Activated T-helper 17 cell treated with anti-CD3 and anti-CD28 coated beads, Interleukin-2, amount 50 U/mL, for 72 hours (primary cell): ENCODE results near the gene POU4F1. TPM values are rescaled to one million over a fixed set of nuclear protein-coding genes. Genes with fewer than 3 reads are reported as not detected.
"Not testable (repeated sequence)": the region's sequence is repeated elsewhere in the genome, so short reads cannot be mapped to it uniquely, and the experiment has no call there.

Experiments used
- ATAC-seq: fragments of 150-1000 bp; cut with Tn5 transposase; replicated peaks from 2 replicates; pipeline ENCODE4 v1.10.0; 2021; ENCODE audit warnings: mild to moderate bottlenecking, moderate library complexity
- H3K27ac Mint-ChIP-seq: one replicate; pipeline ENCODE4 v1.8.0; 2022; ENCODE audit warnings: mixed read lengths
- H3K27me3 Mint-ChIP-seq: one replicate; pipeline ENCODE4 v1.8.0; 2022; ENCODE audit warnings: mixed read lengths
- H3K36me3 Mint-ChIP-seq: one replicate; pipeline ENCODE4 v1.8.0; 2022; ENCODE audit warnings: low read depth, mild to moderate bottlenecking, mixed read lengths
- H3K4me1 Mint-ChIP-seq: one replicate; pipeline ENCODE4 v1.8.0; 2022; ENCODE audit warnings: mixed read lengths
- H3K4me3 Mint-ChIP-seq: one replicate; pipeline ENCODE4 v1.8.0; 2022; ENCODE audit warnings: mild to moderate bottlenecking, mixed read lengths
- H3K9me3 Mint-ChIP-seq: one replicate; pipeline ENCODE4 v1.8.0; 2022; ENCODE audit warnings: mixed read lengths
- total RNA-seq, 2 donors: library from RNA; stranded (reverse); gene quantifications; one replicate each; pipeline ENCODE4 v1.2.3, GENCODE V29; 2022

The POU4F1 gene, protein sequence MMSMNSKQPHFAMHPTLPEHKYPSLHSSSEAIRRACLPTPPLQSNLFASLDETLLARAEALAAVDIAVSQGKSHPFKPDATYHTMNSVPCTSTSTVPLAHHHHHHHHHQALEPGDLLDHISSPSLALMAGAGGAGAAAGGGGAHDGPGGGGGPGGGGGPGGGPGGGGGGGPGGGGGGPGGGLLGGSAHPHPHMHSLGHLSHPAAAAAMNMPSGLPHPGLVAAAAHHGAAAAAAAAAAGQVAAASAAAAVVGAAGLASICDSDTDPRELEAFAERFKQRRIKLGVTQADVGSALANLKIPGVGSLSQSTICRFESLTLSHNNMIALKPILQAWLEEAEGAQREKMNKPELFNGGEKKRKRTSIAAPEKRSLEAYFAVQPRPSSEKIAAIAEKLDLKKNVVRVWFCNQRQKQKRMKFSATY
- under 1 TPM; 0.13 to 0.35 TPM for total RNA-seq

DNA sequence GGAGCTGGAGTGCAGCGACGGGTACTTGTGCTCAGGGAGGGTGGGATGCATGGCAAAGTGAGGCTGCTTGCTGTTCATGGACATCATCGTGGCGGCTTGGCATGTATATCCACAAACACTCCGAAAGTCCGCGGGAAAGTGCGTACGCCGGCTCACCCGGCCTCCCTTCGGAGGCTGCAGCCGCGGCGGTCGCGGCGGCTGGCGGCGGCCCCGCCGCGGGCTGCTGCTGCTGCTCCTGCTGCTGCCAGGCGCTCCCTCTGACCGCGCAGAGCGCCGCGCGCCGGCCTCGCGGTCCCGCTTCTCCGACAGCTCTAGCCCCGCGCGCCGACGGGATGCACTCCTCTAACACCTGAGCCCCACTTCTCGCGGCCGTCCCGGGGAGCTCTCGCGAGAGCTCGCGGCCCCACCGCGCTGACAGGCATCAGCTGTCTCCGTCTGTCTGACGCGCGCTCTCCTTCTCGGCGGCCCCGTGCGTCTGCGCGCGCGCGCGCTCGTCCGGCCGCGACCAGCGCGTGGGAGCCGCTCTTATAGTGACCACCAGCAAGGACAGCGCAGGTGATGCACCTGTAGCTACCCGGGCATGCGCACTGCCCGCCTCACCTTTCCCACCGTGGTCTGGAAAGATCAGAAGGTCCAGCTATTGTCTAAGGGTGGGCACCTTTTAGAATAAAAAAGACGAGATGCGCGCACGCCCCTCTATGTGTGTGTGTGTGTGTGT lies at the start of gene POU4F1:
TSS of gene POU4F1 (minus strand) at position 313 of the 718 bp plus-strand sequence. CDS start at position 87, 226 bp downstream.
- peaks cover 80% of the 10 kb centered on the region for H3K27me3 Mint-ChIP-seq
- H3K4me1 Mint-ChIP-seq: peaks cover 11% of the 10 kb centered on the region
- peak within 1 kb of the TSS; percentile 76 for H3K4me3 Mint-ChIP-seq
- ATAC-seq: peak; percentile 90
- H3K9me3 Mint-ChIP-seq: no peaks in the 10 kb centered on the region
- H3K36me3 Mint-ChIP-seq: peaks cover 13% of the 10 kb centered on the region
- no peak within 1 kb of the TSS for H3K27ac Mint-ChIP-seq

GRCh38 chr13:78652651-78653050 lies 49.3 kb upstream of the POU4F1 start:
- Mint-ChIP-seq H3K27ac (no peak overlapping the region), H3K4me3 (no peak overlapping the region), H3K9me3 (no peaks in the 10 kb centered on the region), H3K4me1 (peaks cover 23% of the 10 kb centered on the region), H3K36me3 (peaks cover 15% of the 10 kb centered on the region), H3K27me3 (no peaks in the 10 kb centered on the region)
- ATAC-seq: no peak

DNA sequence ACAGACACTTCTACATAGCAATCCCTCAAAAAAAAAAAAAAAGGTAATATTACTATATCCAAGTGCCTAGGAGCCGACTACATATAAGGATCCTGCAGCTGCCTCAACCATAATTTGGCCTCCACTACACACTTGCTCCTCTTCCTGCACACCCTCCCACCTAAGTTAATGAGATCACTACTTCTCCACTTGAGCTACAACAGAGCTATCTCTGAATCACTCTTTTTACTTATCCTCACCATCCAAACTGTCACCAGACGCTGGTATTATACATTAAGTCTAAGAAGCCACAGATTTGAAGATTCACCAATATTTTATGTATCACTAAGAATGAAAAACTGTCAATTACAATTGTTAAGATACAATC lies 47.3 kb upstream of the POU4F1 start:
- Mint-ChIP-seq H3K9me3 (no peaks in the 10 kb centered on the region), H3K4me3 (no peak overlapping the region), H3K27me3 (no peaks in the 10 kb centered on the region), H3K4me1 (peaks cover 18% of the 10 kb centered on the region), H3K27ac (no peak overlapping the region), H3K36me3 (peaks cover 9% of the 10 kb centered on the region)
- peak; percentile 55 for ATAC-seq

- Mint-ChIP-seq H3K27ac (no peak overlapping the region), H3K36me3 (peaks cover 10% of the 10 kb centered on the region), H3K9me3 (no peaks in the 10 kb centered on the region), H3K27me3 (no peaks in the 10 kb centered on the region), H3K4me1 (peaks cover 13% of the 10 kb centered on the region), H3K4me3 (no peak overlapping the region)
- no peak for ATAC-seq
Observed at GRCh38 chr13:78649997-78650716, 46.8 kb upstream of the POU4F1 start.

GRCh38 chr13:78647109-78647678 lies 43.8 kb upstream of the POU4F1 start:
- H3K27ac Mint-ChIP-seq, ATAC-seq, H3K4me3 Mint-ChIP-seq, H3K9me3 Mint-ChIP-seq, H3K4me1 Mint-ChIP-seq, H3K27me3 Mint-ChIP-seq: not testable (repeated sequence)
- H3K36me3 Mint-ChIP-seq: peaks cover 33% of the 10 kb centered on the region

DNA sequence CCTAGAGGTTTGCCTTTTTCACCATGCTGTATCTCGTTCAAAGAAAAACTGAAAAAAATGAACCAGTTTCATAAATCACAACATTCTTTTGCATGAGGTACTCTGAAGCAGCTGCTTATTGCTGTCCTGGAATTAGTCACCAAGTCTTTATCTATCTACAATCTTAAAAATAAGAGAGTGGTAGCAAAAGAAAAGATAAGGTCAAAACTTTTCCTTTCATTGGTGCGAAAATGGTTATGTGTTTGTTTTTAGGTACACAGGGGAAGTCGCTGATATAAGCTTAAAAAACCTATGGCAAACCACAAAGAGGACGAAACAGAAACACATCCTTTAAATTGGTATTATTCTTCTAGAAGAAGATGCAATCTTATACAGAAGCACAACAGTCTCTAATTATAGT lies 34.9 kb upstream of the POU4F1 start:
- ATAC-seq: peak; percentile 34

DNA sequence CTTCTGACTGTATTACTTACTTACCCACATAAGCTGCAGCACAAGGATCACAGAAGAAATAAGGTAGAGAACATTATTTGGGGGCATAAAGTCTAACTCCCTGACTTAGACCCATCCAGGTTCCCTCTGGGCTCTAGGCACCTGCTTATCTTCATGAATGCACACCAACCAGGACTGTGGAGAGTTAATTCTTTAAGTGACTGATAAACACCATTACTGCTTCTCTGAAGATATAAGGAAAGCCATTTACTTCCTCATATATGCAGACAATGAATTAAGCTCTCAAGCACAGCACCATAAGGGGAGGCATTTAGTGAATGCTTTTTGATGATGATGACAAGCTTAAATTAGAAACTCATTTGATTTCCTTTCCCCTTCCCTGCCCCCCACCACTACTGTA lies 33.1 kb upstream of the POU4F1 start:
- Mint-ChIP-seq H3K36me3 (peaks cover 99% of the 10 kb centered on the region), H3K4me3 (no peak overlapping the region), H3K9me3 (no peaks in the 10 kb centered on the region), H3K27ac (no peak overlapping the region), H3K27me3 (no peaks in the 10 kb centered on the region), H3K4me1 (peaks cover 3% of the 10 kb centered on the region)
- no peak for ATAC-seq

More for the DNA sequence above, 34.9 kb upstream of the POU4F1 start:
- Mint-ChIP-seq H3K4me1 (peaks cover 3% of the 10 kb centered on the region), H3K9me3 (no peaks in the 10 kb centered on the region), H3K4me3 (no peak overlapping the region), H3K36me3 (peaks cover 99% of the 10 kb centered on the region), H3K27me3 (no peaks in the 10 kb centered on the region), H3K27ac (no peak overlapping the region)

DNA sequence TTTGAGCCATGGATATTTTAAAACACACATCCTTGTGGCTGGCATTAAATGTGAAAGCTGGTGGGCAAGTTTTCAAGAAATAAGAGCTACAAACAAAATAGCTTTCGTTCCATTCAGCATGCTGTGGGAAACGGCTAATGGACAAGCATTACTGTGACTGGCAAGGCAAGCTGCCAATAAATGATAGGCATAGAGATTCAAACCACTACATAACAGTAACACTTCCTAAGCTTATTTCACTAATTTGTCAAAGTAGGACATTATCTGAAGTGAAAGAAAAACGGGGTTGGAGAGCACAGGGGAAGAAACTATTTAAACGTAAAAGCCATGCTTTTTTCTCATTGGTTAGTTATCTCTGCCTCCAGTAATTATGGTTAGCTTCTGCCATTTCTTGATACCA lies 29.6 kb upstream of the POU4F1 start:
- no peaks in the 10 kb centered on the region for H3K27me3 Mint-ChIP-seq
- H3K36me3 Mint-ChIP-seq: peaks cover 97% of the 10 kb centered on the region
- no peaks in the 10 kb centered on the region for H3K9me3 Mint-ChIP-seq
- H3K27ac Mint-ChIP-seq: no peak overlapping the region
- no peak for ATAC-seq
- H3K4me3 Mint-ChIP-seq: no peak overlapping the region
- H3K4me1 Mint-ChIP-seq: peaks cover 4% of the 10 kb centered on the region

DNA sequence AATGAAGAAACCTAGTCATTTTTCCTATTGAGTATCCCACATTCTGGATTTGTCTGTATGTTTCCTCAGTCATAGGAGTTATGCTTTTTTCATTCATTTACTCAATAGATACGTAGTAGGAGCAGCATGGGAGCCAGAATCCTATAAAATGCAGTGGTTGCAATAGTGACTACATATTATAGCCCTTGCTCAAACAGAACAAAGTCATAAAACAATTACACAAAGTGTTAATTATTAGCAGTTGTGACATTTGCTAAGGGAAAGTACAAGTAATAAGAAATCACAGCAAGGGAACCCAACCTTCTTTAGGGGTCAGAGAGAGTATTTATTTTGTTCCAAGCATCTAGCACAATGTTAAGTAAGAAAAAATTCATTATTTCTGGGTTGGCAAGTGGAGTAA lies 27.7 kb upstream of the POU4F1 start:
- no peak overlapping the region for H3K4me3 Mint-ChIP-seq
- H3K9me3 Mint-ChIP-seq: no peaks in the 10 kb centered on the region
- H3K27ac Mint-ChIP-seq: no peak overlapping the region
- H3K27me3 Mint-ChIP-seq: no peaks in the 10 kb centered on the region
- no peak for ATAC-seq
- H3K36me3 Mint-ChIP-seq: peaks cover 97% of the 10 kb centered on the region
- peaks cover 10% of the 10 kb centered on the region for H3K4me1 Mint-ChIP-seq

DNA sequence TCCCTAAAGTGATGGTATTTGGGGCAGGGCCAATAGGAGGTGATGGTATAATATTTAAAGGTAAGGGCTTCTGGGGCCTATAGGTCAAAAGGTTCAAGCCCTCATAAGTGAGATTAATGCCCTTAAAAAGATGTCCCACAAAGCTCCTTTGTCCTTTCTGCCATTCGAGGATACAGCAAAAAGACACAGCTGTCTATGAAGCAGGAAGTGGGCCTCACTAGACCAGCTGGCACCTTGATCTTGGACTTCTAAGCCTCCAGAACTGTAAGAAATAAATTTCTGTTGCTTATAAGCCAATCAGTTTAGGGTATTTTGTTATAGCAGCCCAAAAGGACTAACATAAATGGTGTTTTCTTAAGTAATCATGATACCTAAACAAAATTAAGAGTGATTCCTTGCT lies 27.2 kb upstream of the POU4F1 start:
- no peak for ATAC-seq
- H3K4me3 Mint-ChIP-seq: no peak overlapping the region
- peaks cover 96% of the 10 kb centered on the region for H3K36me3 Mint-ChIP-seq
- H3K27me3 Mint-ChIP-seq: no peaks in the 10 kb centered on the region
- H3K27ac Mint-ChIP-seq: no peak overlapping the region
- H3K9me3 Mint-ChIP-seq: no peaks in the 10 kb centered on the region
- H3K4me1 Mint-ChIP-seq: peaks cover 10% of the 10 kb centered on the region

DNA sequence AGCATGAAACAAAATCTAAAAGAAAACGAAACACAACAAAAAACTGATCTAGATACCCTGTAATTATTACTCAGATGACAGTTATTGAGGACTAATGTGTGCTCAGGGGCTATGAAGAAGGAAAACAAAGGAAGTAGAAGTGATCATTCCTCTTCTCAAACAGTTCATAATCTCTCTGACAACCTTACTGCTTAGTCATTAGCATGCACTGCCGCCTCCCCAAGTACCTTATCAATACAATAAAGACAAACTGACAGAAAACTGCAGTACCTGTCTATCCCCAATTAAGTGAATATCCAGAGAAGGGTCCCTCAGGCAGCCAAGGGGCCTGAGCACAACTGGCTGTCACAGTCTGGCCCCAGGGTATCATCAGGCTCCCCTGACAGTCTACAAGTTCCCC lies 22.0 kb upstream of the POU4F1 start:
- peaks cover 97% of the 10 kb centered on the region for H3K36me3 Mint-ChIP-seq
- H3K4me3 Mint-ChIP-seq: no peak overlapping the region
- peak overlapping the region; percentile 1 for H3K27ac Mint-ChIP-seq
- ATAC-seq: no peak
- no peaks in the 10 kb centered on the region for H3K9me3 Mint-ChIP-seq
- H3K4me1 Mint-ChIP-seq: peaks cover 10% of the 10 kb centered on the region
- H3K27me3 Mint-ChIP-seq: no peaks in the 10 kb centered on the region

- peaks cover 6% of the 10 kb centered on the region for H3K4me1 Mint-ChIP-seq
- no peak for ATAC-seq
- H3K36me3 Mint-ChIP-seq: peaks cover 94% of the 10 kb centered on the region
- no peaks in the 10 kb centered on the region for H3K9me3 Mint-ChIP-seq
- no peaks in the 10 kb centered on the region for H3K27me3 Mint-ChIP-seq
- no peak overlapping the region for H3K4me3 Mint-ChIP-seq
- no peak overlapping the region for H3K27ac Mint-ChIP-seq
Observed at GRCh38 chr13:78623132-78623531, 19.8 kb upstream of the POU4F1 start.

GRCh38 chr13:78620936-78621470 lies 17.7 kb upstream of the POU4F1 start:
- no peaks in the 10 kb centered on the region for H3K9me3 Mint-ChIP-seq

DNA sequence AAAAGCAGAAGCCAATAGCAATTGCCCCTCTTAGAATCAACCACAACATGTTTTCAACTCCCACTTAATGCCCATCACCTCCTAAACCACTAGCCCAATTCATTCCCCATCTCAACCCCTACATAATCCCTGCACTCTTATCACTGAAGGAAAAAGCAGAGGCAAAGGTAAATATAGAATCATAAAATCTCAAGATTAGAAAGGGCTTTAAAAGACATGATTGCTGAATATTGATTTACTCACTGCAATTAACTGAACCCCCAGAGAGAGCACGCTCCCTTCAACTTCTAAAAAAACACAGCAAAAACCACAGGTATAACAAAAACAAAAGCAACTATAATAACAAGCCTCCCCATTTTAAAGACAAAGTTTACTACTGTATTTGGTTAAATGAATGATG lies 15.1 kb upstream of the POU4F1 start:
- H3K4me1 Mint-ChIP-seq: no peaks in the 10 kb centered on the region
- H3K36me3 Mint-ChIP-seq: peaks cover 90% of the 10 kb centered on the region
- no peak overlapping the region for H3K4me3 Mint-ChIP-seq
- no peak for ATAC-seq
- H3K27ac Mint-ChIP-seq: no peak overlapping the region
- no peaks in the 10 kb centered on the region for H3K27me3 Mint-ChIP-seq
- no peaks in the 10 kb centered on the region for H3K9me3 Mint-ChIP-seq

More at GRCh38 chr13:78620936-78621470, 17.7 kb upstream of the POU4F1 start:
- no peak overlapping the region for H3K27ac Mint-ChIP-seq
- ATAC-seq: no peak
- H3K4me1 Mint-ChIP-seq: no peaks in the 10 kb centered on the region
- no peak overlapping the region for H3K4me3 Mint-ChIP-seq
- H3K27me3 Mint-ChIP-seq: no peaks in the 10 kb centered on the region
- peaks cover 94% of the 10 kb centered on the region for H3K36me3 Mint-ChIP-seq
